Measurements from ENCODE around the gene GHITM. TPM values are rescaled to one million over a fixed set of nuclear protein-coding genes. Genes with fewer than 3 reads are reported as not detected.
A peak's percentile ranks its signal among the peaks of the same experiment; 100 is the strongest.

Gene GHITM
- total and polyA plus RNA-seq, 3 experiments from 2014 or later = 218 to 294 (median 218) TPM

DNA sequence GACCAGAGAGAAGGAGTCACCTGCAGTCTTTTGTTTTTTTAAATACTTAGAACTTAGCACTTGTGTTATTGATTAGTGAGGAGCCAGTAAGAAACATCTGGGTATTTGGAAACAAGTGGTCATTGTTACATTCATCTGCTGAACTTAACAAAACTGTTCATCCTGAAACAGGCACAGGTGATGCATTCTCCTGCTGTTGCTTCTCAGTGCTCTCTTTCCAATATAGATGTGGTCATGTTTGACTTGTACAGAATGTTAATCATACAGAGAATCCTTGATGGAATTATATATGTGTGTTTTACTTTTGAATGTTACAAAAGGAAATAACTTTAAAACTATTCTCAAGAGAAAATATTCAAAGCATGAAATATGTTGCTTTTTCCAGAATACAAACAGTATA lies 13.5 kb downstream of the GHITM start:
- peaks cover 4% of the 10 kb centered on the region for H3K4me1 ChIP-seq (ENCODE audit: insufficient read depth, low read length)
- Mint-ChIP-seq H3K27me3 (no peaks in the 10 kb centered on the region), H3K36me3 (peaks cover 0 to 66% (median 5%) of the 10 kb centered on the region in 3 donors), H3K27ac (peak overlapping the region in 2 of 8 donors; percentile 32 to 50), H3K9me3 (no peaks in the 10 kb centered on the region), H3K4me3 (no peak overlapping the region), H3K4me1 (peaks cover 13 to 28% (median 16%) of the 10 kb centered on the region in 3 donors)
- ChIA-PET CTCF (interaction anchor here (1.1 kb wide), 1 partner anchor 53 kb away, joined by 3 read pairs; no protein-coding TSS in a partner anchor), POLR2A (no interaction called here)
- no peak overlapping the region for H3K4me3 ChIP-seq (ENCODE audit: low read length)
- no peaks in the 10 kb centered on the region for H3K9me3 ChIP-seq (ENCODE audit: low read length)
- H3K27ac ChIP-seq (ENCODE audit: low read depth, low read length) = no peak overlapping the region
- peaks cover 46% of the 10 kb centered on the region for H3K36me3 ChIP-seq (ENCODE audit: insufficient read depth, low read length)
- no peaks in the 10 kb centered on the region for H3K27me3 ChIP-seq (ENCODE audit: insufficient read depth, low read length, poor library complexity, severe bottlenecking)
- no peak for DNase-seq

DNA sequence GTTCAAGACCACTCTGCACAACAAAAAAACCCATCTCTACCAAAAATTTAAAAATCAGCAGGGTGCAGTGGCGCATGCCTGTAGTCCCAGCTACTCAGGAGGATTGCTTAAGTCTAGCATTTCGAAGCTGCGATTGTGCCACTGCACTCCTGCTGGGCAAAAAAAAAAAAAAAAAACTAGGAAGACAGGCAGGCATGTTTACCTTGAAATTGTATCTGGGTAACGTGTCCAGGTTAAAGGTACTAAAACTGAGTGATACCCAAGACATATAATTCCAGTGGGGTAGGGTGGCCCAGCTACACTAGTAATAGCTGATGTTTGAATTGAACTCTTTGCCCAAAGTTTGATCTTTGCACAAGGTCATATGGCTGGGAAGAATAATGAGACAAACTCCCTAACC lies 16.2 kb downstream of the GHITM start:
- peak overlapping the region in 6 of 8 donors; percentile 8 to 77 (median 42) for H3K27ac Mint-ChIP-seq
- ChIA-PET POLR2A (no interaction called here), CTCF (interaction anchor here (1.5 to 1.7 kb wide), 2 partner anchors 8 to 18 kb away, joined by 3 to 5 read pairs; partner anchors contain the start of gene GPR15LG)
- H3K36me3 Mint-ChIP-seq = peaks cover 0 to 45% (median 5%) of the 10 kb centered on the region in 3 donors
- H3K4me1 Mint-ChIP-seq = peaks cover 13 to 35% (median 21%) of the 10 kb centered on the region in 3 donors
- no peaks in the 10 kb centered on the region for H3K27me3 Mint-ChIP-seq
- H3K27me3 ChIP-seq (ENCODE audit: insufficient read depth, low read length, poor library complexity, severe bottlenecking) = no peaks in the 10 kb centered on the region
- no peaks in the 10 kb centered on the region for H3K9me3 ChIP-seq (ENCODE audit: low read length)
- peak overlapping the region in 1 of 7 donors; percentile 18 for H3K4me3 Mint-ChIP-seq
- peaks cover 4% of the 10 kb centered on the region for H3K4me1 ChIP-seq (ENCODE audit: insufficient read depth, low read length)
- H3K36me3 ChIP-seq (ENCODE audit: insufficient read depth, low read length) = peaks cover 28% of the 10 kb centered on the region
- no peak overlapping the region for H3K4me3 ChIP-seq (ENCODE audit: low read length)
- H3K9me3 Mint-ChIP-seq = no peaks in the 10 kb centered on the region
- DNase-seq = no peak
- no peak overlapping the region for H3K27ac ChIP-seq (ENCODE audit: low read depth, low read length)

DNA sequence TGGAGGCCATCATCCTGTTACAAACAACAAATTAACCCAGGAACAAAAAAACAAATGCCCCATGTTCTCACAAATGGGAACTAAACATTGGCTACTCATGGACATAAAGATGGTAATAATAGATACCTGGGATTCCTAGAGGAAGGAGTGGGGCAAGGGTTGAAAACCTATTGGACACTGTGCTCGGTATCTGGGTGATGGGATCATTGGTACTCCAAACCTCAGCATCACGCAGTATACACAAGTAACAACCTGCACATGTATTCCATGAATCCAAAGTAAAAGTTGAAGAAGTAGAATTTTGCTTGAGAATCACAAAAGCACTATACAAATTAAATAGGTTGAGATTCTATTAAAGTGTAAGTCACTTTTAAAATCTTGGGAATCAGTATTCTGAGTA lies 16.7 kb downstream of the GHITM start:
- Mint-ChIP-seq H3K36me3 (peaks cover 0 to 40% (median 5%) of the 10 kb centered on the region in 3 donors), H3K27me3 (no peaks in the 10 kb centered on the region), H3K4me1 (peaks cover 13 to 31% (median 17%) of the 10 kb centered on the region in 3 donors), H3K27ac (peak overlapping the region in 5 of 8 donors; percentile 8 to 77 (median 35)), H3K9me3 (no peaks in the 10 kb centered on the region), H3K4me3 (no peak overlapping the region)
- ChIA-PET CTCF (interaction anchor here (0.7 to 1.5 kb wide), 2 partner anchors 9 to 50 kb away, joined by 3 to 5 read pairs; no protein-coding TSS in a partner anchor), POLR2A (no interaction called here)
- H3K36me3 ChIP-seq (ENCODE audit: insufficient read depth, low read length) = peaks cover 23% of the 10 kb centered on the region
- no peak overlapping the region for H3K27ac ChIP-seq (ENCODE audit: low read depth, low read length)
- H3K4me1 ChIP-seq (ENCODE audit: insufficient read depth, low read length) = peaks cover 4% of the 10 kb centered on the region
- no peak overlapping the region for H3K4me3 ChIP-seq (ENCODE audit: low read length)
- no peaks in the 10 kb centered on the region for H3K9me3 ChIP-seq (ENCODE audit: low read length)
- no peaks in the 10 kb centered on the region for H3K27me3 ChIP-seq (ENCODE audit: insufficient read depth, low read length, poor library complexity, severe bottlenecking)
- DNase-seq = no peak

DNA sequence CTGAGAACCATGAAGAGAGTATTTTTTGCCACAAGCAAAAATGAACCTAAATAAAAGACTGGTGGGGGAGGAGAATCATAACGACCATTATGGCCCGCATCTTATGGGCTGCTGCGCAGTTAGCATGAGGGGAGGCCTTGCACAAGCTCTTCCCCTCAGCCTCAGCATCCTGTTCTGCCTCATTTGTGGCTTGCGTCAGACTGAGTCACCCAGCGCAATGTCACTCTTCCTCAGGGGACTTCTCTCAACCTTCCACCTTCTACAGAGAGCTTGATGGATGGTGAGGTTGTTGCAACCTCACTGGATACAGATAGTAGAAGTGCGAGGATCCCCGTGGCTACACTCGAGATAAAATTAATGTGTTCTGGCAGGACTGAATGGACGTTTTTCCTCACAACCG lies 17.5 kb downstream of the GHITM start:
- Mint-ChIP-seq H3K27ac (peak overlapping the region; percentile 1 to 91 (median 89)), H3K4me1 (peaks cover 13 to 28% (median 16%) of the 10 kb centered on the region in 3 donors), H3K9me3 (no peaks in the 10 kb centered on the region), H3K4me3 (peak overlapping the region in 2 of 7 donors; percentile 56), H3K36me3 (peaks cover 0 to 36% (median 5%) of the 10 kb centered on the region in 3 donors), H3K27me3 (no peaks in the 10 kb centered on the region)
- Histone ChIP-seq H3K4me1 (ENCODE audit: insufficient read depth, low read length) (peaks cover 4% of the 10 kb centered on the region), H3K9me3 (ENCODE audit: low read length) (no peaks in the 10 kb centered on the region), H3K27me3 (ENCODE audit: insufficient read depth, low read length, poor library complexity, severe bottlenecking) (no peaks in the 10 kb centered on the region), H3K4me3 (ENCODE audit: low read length) (no peak overlapping the region), H3K36me3 (ENCODE audit: insufficient read depth, low read length) (peaks cover 19% of the 10 kb centered on the region), H3K27ac (ENCODE audit: low read depth, low read length) (no peak overlapping the region)
- DNase-seq = peak in 4 of 5 donors; percentile 25 to 67 (median 36)
- ChIA-PET CTCF (interaction anchor here (0.7 to 1.5 kb wide), 2 partner anchors 9 to 49 kb away, joined by 3 to 5 read pairs; no protein-coding TSS in a partner anchor), POLR2A (interaction anchor here (0.7 kb wide), 1 partner anchor 20 kb away, joined by 3 read pairs; no protein-coding TSS in a partner anchor)

DNA sequence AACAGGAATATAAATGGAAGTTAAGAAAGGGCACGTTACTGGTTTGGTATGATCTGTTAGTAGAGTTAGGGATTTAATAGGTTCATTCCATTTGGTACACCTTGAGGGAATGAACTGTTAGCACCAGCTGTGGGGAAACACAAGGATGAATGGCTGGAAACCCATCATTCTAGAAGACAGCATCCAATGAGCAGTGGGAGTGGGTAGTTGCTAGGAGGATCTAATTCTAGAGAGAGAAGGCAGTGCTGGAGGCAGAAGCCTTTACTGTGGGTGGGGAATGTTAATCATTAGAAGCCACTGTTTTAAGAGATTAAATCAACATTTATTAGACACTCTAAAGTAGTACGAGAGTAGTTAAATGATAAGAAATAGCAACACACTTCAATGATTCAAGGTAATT lies 18.8 kb downstream of the GHITM start:
- H3K4me3 ChIP-seq (ENCODE audit: low read length) = no peak overlapping the region
- DNase-seq = no peak
- H3K27ac ChIP-seq (ENCODE audit: low read depth, low read length) = no peak overlapping the region
- peaks cover 4% of the 10 kb centered on the region for H3K4me1 ChIP-seq (ENCODE audit: insufficient read depth, low read length)
- Mint-ChIP-seq H3K4me3 (no peak overlapping the region), H3K9me3 (no peaks in the 10 kb centered on the region), H3K36me3 (peaks cover 0 to 24% (median 4%) of the 10 kb centered on the region in 3 donors), H3K27me3 (no peaks in the 10 kb centered on the region), H3K4me1 (peaks cover 13 to 28% (median 16%) of the 10 kb centered on the region in 3 donors), H3K27ac (peak overlapping the region in 4 of 8 donors; percentile 37 to 91 (median 48))
- no peaks in the 10 kb centered on the region for H3K9me3 ChIP-seq (ENCODE audit: low read length)
- ChIA-PET POLR2A (interaction anchor here (1.4 kb wide), 1 partner anchor 20 kb away, joined by 3 read pairs; no protein-coding TSS in a partner anchor), CTCF (interaction anchor here (0.9 kb wide), 1 partner anchor 47 kb away, joined by 3 read pairs; no protein-coding TSS in a partner anchor)
- no peaks in the 10 kb centered on the region for H3K27me3 ChIP-seq (ENCODE audit: insufficient read depth, low read length, poor library complexity, severe bottlenecking)
- peaks cover 10% of the 10 kb centered on the region for H3K36me3 ChIP-seq (ENCODE audit: insufficient read depth, low read length)

- Mint-ChIP-seq H3K27me3 (peaks cover 0 to under 1% of the 10 kb centered on the region in 2 donors), H3K27ac (peak overlapping the region in 1 of 8 donors; percentile 14), H3K9me3 (no peaks in the 10 kb centered on the region), H3K36me3 (peaks cover 0 to 19% (median 4%) of the 10 kb centered on the region in 3 donors), H3K4me1 (peaks cover 13 to 28% (median 16%) of the 10 kb centered on the region in 3 donors), H3K4me3 (no peak overlapping the region)
- H3K4me3 ChIP-seq (ENCODE audit: low read length) = no peak overlapping the region
- no peak for DNase-seq
- H3K27ac ChIP-seq (ENCODE audit: low read depth, low read length) = no peak overlapping the region
- H3K9me3 ChIP-seq (ENCODE audit: low read length) = no peaks in the 10 kb centered on the region
- peaks cover 5% of the 10 kb centered on the region for H3K36me3 ChIP-seq (ENCODE audit: insufficient read depth, low read length)
- H3K27me3 ChIP-seq (ENCODE audit: insufficient read depth, low read length, poor library complexity, severe bottlenecking) = no peaks in the 10 kb centered on the region
- POLR2A ChIA-PET = interaction anchor here (1.4 kb wide), 1 partner anchor 19 kb away, joined by 3 read pairs; no protein-coding TSS in a partner anchor
- CTCF ChIA-PET = interaction anchor here (0.9 to 1.1 kb wide), 3 partner anchors 9 to 47 kb away, joined by 3 read pairs; no protein-coding TSS in a partner anchor
- H3K4me1 ChIP-seq (ENCODE audit: insufficient read depth, low read length) = peaks cover 4% of the 10 kb centered on the region
Observed at GRCh38 chr10:84158550-84158949, 19.2 kb downstream of the GHITM start.

DNA sequence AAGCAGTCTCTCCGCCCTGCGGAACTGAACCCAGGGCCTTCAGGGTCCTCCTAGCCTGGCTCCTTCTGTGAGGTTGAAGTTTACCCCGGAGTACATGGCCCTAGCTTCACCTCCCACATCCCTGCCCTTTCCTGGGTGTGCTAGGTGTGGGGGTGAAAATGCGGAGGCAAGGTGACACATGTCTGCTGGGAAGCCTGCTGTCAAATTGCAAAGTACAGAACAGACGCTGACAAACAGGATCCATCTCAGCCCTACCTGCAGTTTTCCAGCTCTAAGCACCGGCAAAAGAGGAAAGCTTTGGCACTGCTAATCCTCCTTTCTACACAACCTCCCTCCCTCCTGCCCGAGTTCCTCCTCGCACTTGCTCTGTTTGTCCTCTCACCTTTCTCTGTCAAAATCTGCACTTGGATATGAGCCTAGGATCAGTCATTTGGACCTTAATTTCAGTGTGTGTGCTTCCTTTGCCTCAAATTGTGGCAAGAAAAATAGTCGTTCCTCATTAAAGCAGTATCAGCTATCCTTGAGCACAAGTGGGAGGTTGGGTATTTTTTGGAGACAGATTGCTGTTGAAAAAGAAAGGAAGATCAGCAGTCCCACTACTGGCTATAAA lies 19.9 kb downstream of the GHITM start:
- CTCF ChIA-PET = interaction anchor here (0.9 to 1.1 kb wide), 4 partner anchors 9 to 46 kb away, joined by 3 to 4 read pairs (median 3); no protein-coding TSS in a partner anchor
- no peak overlapping the region for H3K27ac ChIP-seq (ENCODE audit: low read depth, low read length)
- DNase-seq = no peak
- peaks cover 4% of the 10 kb centered on the region for H3K4me1 ChIP-seq (ENCODE audit: insufficient read depth, low read length)
- peaks cover 0 to 6% of the 10 kb centered on the region in 2 donors for H3K27me3 Mint-ChIP-seq
- H3K9me3 ChIP-seq (ENCODE audit: low read length) = no peaks in the 10 kb centered on the region
- peaks cover 0 to 15% (median 4%) of the 10 kb centered on the region in 3 donors for H3K36me3 Mint-ChIP-seq
- peaks cover 13 to 28% (median 16%) of the 10 kb centered on the region in 3 donors for H3K4me1 Mint-ChIP-seq
- POLR2A ChIA-PET = interaction anchor here (1.4 kb wide), 1 partner anchor 18 kb away, joined by 3 read pairs; no protein-coding TSS in a partner anchor
- no peaks in the 10 kb centered on the region for H3K9me3 Mint-ChIP-seq
- no peaks in the 10 kb centered on the region for H3K36me3 ChIP-seq (ENCODE audit: insufficient read depth, low read length)
- no peak overlapping the region for H3K4me3 ChIP-seq (ENCODE audit: low read length)
- peak overlapping the region in 3 of 8 donors; percentile 21 to 36 (median 23) for H3K27ac Mint-ChIP-seq
- no peak overlapping the region for H3K4me3 Mint-ChIP-seq
- no peaks in the 10 kb centered on the region for H3K27me3 ChIP-seq (ENCODE audit: insufficient read depth, low read length, poor library complexity, severe bottlenecking)
